Lower leg skin (tissue), 4 donors: Measurements from ENCODE around the gene PMS1. TPM values are rescaled to one million over a fixed set of nuclear protein-coding genes. Genes with fewer than 3 reads are reported as not detected.

Experiments used
- DNase-seq, 2 donors: peaks; one replicate each; pipeline ENCODE4 v3.0.0-alpha.2; 2019; ENCODE audit warnings: low spot score in 2 of 2
- H3K4me3 ChIP-seq: fragments of 200-600 bp; sonication (generic); 2 replicates; pipeline ENCODE4 v1.5.1; 2017; ENCODE audit warnings: mild to moderate bottlenecking, low read depth; ENCODE audit not compliant: poor library complexity, severe bottlenecking
- POLR2A ChIP-seq, 2 donors: fragments of 450-650 bp; IDR thresholded peaks; one replicate each; pipeline ENCODE4 v1.6.1; 2016 to 2017; ENCODE audit warnings: antibody characterized with exemption in 2 of 2, mild to moderate bottlenecking in 1 of 2, moderate library complexity in 1 of 2
- WGBS, 2 donors: methylation state at CpG; one replicate each; pipeline ENCODE4 v1.1.5; 2018; 5-methylcytosine and 5-hydroxymethylcytosine counted together
- intact Hi-C: fragments of 100-400 bp; cut with DNase I; formaldehyde crosslinking; loops from one replicate; pipeline ENCODE4 v1.15.0; 2023; ENCODE audit warnings: low total_unique reads
- total RNA-seq, 4 donors: library from RNA; depleted of rRNA; stranded (reverse); fragments of >200 nt; gene quantifications; one replicate each; pipeline ENCODE4 v1.1.0, GENCODE V29; 2016
- TF ChIP-seq, protein P1 (sequence below), 3 donors: fragments of 450-650 bp; IDR thresholded peaks; one replicate each; pipeline ENCODE4 v1.5.1; 2016; ENCODE audit warnings: antibody characterized with exemption in 3 of 3, mild to moderate bottlenecking in 3 of 3, moderate library complexity in 2 of 3

PMS1 gene
- total RNA-seq, 4 donors from 2014 or later: 6.7 to 10.2 (median 10.0) TPM

DNA sequence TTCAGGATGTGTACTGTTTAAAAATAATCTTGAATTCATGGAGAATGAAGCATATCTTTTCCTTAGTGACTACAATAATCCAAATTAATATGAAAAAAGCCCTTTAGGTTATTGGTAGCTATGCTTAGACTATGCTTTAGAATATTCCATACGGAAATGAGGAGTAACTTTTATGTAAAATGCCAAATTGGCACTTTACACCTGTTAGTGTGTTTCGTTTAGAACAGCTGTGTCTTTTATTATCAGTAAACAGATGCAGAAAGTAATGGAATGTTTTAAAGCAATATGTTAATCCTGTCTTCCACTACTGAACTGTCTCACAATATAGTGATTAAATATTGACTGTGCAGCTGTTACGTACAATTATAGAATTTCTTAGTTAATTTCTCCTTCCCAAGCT, 129.6 kb downstream of the PMS1 start:
- intact Hi-C loops: no loop called here
- WGBS, 2 donors: 45 to 50% methylated on average over 3 of the region's 3 CpGs
- TF ChIP-seq, protein P1, sequence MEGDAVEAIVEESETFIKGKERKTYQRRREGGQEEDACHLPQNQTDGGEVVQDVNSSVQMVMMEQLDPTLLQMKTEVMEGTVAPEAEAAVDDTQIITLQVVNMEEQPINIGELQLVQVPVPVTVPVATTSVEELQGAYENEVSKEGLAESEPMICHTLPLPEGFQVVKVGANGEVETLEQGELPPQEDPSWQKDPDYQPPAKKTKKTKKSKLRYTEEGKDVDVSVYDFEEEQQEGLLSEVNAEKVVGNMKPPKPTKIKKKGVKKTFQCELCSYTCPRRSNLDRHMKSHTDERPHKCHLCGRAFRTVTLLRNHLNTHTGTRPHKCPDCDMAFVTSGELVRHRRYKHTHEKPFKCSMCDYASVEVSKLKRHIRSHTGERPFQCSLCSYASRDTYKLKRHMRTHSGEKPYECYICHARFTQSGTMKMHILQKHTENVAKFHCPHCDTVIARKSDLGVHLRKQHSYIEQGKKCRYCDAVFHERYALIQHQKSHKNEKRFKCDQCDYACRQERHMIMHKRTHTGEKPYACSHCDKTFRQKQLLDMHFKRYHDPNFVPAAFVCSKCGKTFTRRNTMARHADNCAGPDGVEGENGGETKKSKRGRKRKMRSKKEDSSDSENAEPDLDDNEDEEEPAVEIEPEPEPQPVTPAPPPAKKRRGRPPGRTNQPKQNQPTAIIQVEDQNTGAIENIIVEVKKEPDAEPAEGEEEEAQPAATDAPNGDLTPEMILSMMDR (IDR thresholded peaks at IDR 0.05): no peak
- no peak for TF ChIP-seq POLR2A (IDR thresholded peaks at IDR 0.05)

DNA sequence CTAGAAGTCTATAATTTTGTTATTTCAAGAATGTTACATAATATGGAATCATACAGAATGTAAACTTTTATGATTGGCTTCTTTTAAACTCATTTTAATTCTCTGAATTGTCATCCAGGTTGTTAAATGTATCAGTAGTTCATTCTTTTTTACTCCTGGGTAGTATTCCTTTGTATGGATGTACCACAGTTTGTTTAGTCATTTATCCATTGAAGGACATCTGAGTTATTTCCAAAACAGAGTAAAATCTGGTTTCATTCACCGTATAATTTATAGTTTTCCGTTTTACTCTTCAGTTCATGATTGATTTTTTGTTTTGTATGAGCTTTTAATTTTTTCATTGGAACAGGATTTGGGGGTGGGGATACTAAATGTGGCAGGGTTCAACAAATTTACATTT, 132.4 kb downstream of the PMS1 start:
- no peak for DNase-seq
- no peak overlapping the region for H3K4me3 ChIP-seq
- TF ChIP-seq, protein P1 (IDR thresholded peaks at IDR 0.05): no peak
- TF ChIP-seq POLR2A (IDR thresholded peaks at IDR 0.05): no peak
- intact Hi-C loops: no loop called here
- 88 to 91% methylated on average over 2 of the region's 2 CpGs for WGBS, 2 donors

More for the DNA sequence above, 129.6 kb downstream of the PMS1 start:
- no peak overlapping the region for H3K4me3 ChIP-seq
- DNase-seq: no peak

Other genes with a start within 250 kb of the PMS1 start
- 10 to 100 TPM; 16.0 to 33.1 (median 18.1) TPM for gene SLC40A1, start 203.7 kb upstream of the PMS1 start, total RNA-seq
- gene ASNSD1, start 123.0 kb upstream of the PMS1 start, total RNA-seq: 10 to 100 TPM; 28.9 to 32.8 (median 30.6) TPM
- 1 to 10 TPM in 3 of 4 donors, under 1 TPM in 1; 0.42 to 5.4 (median 3.4) TPM for gene ANKAR, start 109.8 kb upstream of the PMS1 start, total RNA-seq
- 10 to 100 TPM in 1 of 4 donors, 1 to 10 TPM in 3; 2.6 to 10.3 (median 6.8) TPM for gene OSGEPL1, start 21.7 kb upstream of the PMS1 start, total RNA-seq
- 10 to 100 TPM; 52.5 to 79.0 (median 61.5) TPM for gene ORMDL1, start 111 bp upstream of the PMS1 start, total RNA-seq